ENCODE results near the gene CXCL10.

DNA sequence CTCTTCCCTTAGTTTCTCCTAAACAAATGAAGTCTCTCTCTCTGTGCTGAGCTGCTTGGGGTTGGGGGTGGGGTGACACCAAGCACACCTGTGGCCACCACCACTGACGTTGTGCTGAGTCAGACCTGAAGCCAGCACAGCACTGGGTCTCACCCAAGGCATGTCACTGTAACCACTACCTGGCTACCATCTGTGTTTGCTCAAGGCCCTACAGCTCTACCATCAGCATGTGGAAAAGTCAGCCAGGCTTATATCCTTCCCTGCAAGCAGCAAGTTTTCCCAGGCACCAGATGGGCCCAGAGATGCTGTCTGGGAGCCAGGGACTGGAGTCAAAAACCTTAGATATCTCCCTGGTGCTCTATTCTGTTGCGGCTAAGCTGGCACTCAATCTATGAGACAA lies 6.9 kb downstream of the CXCL10 start:
- TF ChIP-seq, protein P1, sequence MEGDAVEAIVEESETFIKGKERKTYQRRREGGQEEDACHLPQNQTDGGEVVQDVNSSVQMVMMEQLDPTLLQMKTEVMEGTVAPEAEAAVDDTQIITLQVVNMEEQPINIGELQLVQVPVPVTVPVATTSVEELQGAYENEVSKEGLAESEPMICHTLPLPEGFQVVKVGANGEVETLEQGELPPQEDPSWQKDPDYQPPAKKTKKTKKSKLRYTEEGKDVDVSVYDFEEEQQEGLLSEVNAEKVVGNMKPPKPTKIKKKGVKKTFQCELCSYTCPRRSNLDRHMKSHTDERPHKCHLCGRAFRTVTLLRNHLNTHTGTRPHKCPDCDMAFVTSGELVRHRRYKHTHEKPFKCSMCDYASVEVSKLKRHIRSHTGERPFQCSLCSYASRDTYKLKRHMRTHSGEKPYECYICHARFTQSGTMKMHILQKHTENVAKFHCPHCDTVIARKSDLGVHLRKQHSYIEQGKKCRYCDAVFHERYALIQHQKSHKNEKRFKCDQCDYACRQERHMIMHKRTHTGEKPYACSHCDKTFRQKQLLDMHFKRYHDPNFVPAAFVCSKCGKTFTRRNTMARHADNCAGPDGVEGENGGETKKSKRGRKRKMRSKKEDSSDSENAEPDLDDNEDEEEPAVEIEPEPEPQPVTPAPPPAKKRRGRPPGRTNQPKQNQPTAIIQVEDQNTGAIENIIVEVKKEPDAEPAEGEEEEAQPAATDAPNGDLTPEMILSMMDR (IDR thresholded peaks at IDR 0.05), result no peak
- no peak for TF ChIP-seq POLR2A (IDR thresholded peaks at IDR 0.05)
